SU-DHL-6 (cell line): ENCODE measurements around the gene SNRPD3.
"Not testable (repeated sequence)": the region's sequence is repeated elsewhere in the genome, so short reads cannot be mapped to it uniquely, and the experiment has no call there.

Experiments
- H2AFZ ChIP-seq: fragments of 200-600 bp; sonication (generic); 2 replicates; pipeline ENCODE4 v1.6.1; 2014; ENCODE audit warnings: low read depth, mild to moderate bottlenecking, moderate library complexity, mixed read lengths, antibody characterized with exemption, low read length; ENCODE audit not compliant: severe bottlenecking
- H3F3A ChIP-seq: fragments of 200-600 bp; shearing (Covaris generic); 2 replicates; pipeline ENCODE4 v1.6.0; 2016; ENCODE audit warnings: antibody characterized with exemption, mild to moderate bottlenecking; ENCODE audit not compliant: insufficient read depth
- H3K27ac ChIP-seq: fragments of 200-600 bp; sonication (generic); 2 replicates; pipeline ENCODE4 v1.5.1; 2016; ENCODE audit warnings: low read depth, mild to moderate bottlenecking, low read length, moderate library complexity, mixed read lengths
- H3K27me3 ChIP-seq: fragments of 200-600 bp; sonication (generic), shearing (Covaris generic); 2 replicates; pipeline ENCODE4 v1.6.0; 2014; ENCODE audit warnings: mild to moderate bottlenecking, low read length
- H3K36me3 ChIP-seq: fragments of 200-600 bp; sonication (generic); 2 replicates; pipeline ENCODE4 v1.6.1; 2014; ENCODE audit warnings: mild to moderate bottlenecking, low read length, mixed read lengths
- H3K4me2 ChIP-seq: fragments of 300-600, 200-600 bp; shearing (Covaris generic), sonication (generic); 2 replicates; pipeline ENCODE4 v1.6.0; 2014; ENCODE audit warnings: low read length, low read depth, mild to moderate bottlenecking; ENCODE audit not compliant: poor library complexity, severe bottlenecking
- H3K4me3 ChIP-seq: fragments of 200-600 bp; sonication (generic); 2 replicates; pipeline ENCODE4 v1.5.1; 2014; ENCODE audit warnings: antibody characterized with exemption, low read length, mild to moderate bottlenecking, mixed read lengths; ENCODE audit not compliant: insufficient read depth, poor library complexity, severe bottlenecking
- H3K79me2 ChIP-seq: fragments of 200-600 bp; sonication (generic); 2 replicates; pipeline ENCODE4 v1.6.1; 2014; ENCODE audit warnings: mild to moderate bottlenecking, low read length, moderate library complexity; ENCODE audit not compliant: insufficient read depth
- H3K9ac ChIP-seq: fragments of 200-600 bp; sonication (generic); 2 replicates; pipeline ENCODE4 v1.7.0; 2014; ENCODE audit warnings: mild to moderate bottlenecking, low read length
- H3K9me2 ChIP-seq: fragments of 200-600 bp; sonication (generic); replicated peaks from 2 replicates; pipeline ENCODE4 v1.6.1; 2014; ENCODE audit warnings: low read length; ENCODE audit not compliant: insufficient read depth
- H3K9me3 ChIP-seq: fragments of 200-600 bp; sonication (generic); 2 replicates; pipeline ENCODE4 v1.6.1; 2014; ENCODE audit warnings: low read length, mixed read lengths; ENCODE audit not compliant: insufficient read depth
- H4K20me1 ChIP-seq: fragments of 200-600 bp; sonication (generic); 2 replicates; pipeline ENCODE4 v1.6.1; 2014; ENCODE audit warnings: low read depth, mild to moderate bottlenecking, antibody characterized with exemption, low read length, moderate library complexity, mixed read lengths
- CTCF ChIP-seq: fragments of 200-600 bp; sonication (generic); IDR thresholded peaks from one replicate; pipeline ENCODE4 v1.5.1; 2017; ENCODE audit warnings: antibody characterized with exemption, mild to moderate bottlenecking, low read length, moderate library complexity; ENCODE audit not compliant: insufficient read depth, poor library complexity, severe bottlenecking
- EZH2phosphoT487 ChIP-seq: fragments of 200-600 bp; sonication (generic), shearing (Covaris generic); conservative IDR thresholded peaks from 2 replicates; pipeline ENCODE4 v1.6.1; 2018; ENCODE audit warnings: mild to moderate bottlenecking, antibody characterized with exemption, low read length, moderate library complexity, mixed read lengths

The SNRPD3 gene

GRCh38 chr22:24595863-24596262 lies 40.1 kb downstream of the SNRPD3 start:
- Histone ChIP-seq H4K20me1 (no peaks in the 10 kb centered on the region), H3K9me2 (no peaks in the 10 kb centered on the region), H2AFZ (no peak overlapping the region), H3K9me3 (no peaks in the 10 kb centered on the region), H3K27ac (no peak overlapping the region), H3K4me3 (no peak overlapping the region), H3F3A (no peaks in the 10 kb centered on the region), H3K79me2 (no peaks in the 10 kb centered on the region), H3K9ac (no peak overlapping the region), H3K36me3 (no peaks in the 10 kb centered on the region), H3K4me2 (no peak overlapping the region), H3K27me3 (no peaks in the 10 kb centered on the region)
- TF ChIP-seq EZH2phosphoT487 (no peak), CTCF (no peak)

- H4K20me1 ChIP-seq, H3K36me3 ChIP-seq, H3K9me3 ChIP-seq, H3K4me3 ChIP-seq, H3F3A ChIP-seq, H3K9me2 ChIP-seq, H3K4me2 ChIP-seq, H3K9ac ChIP-seq, H3K27ac ChIP-seq, H3K79me2 ChIP-seq, H3K27me3 ChIP-seq, H2AFZ ChIP-seq: not testable (repeated sequence)
These were observed 41.3 kb downstream of the SNRPD3 start for GRCh38 chr22:24597076-24597475.

- H3K4me2 ChIP-seq = no peak overlapping the region
- no peak overlapping the region for H2AFZ ChIP-seq
- H4K20me1 ChIP-seq = no peaks in the 10 kb centered on the region
- no peaks in the 10 kb centered on the region for H3F3A ChIP-seq
- H3K9ac ChIP-seq = no peak overlapping the region
- no peaks in the 10 kb centered on the region for H3K9me2 ChIP-seq
- H3K4me3 ChIP-seq = no peak overlapping the region
- no peaks in the 10 kb centered on the region for H3K36me3 ChIP-seq
- H3K79me2 ChIP-seq = no peaks in the 10 kb centered on the region
- TF ChIP-seq CTCF (no peak), EZH2phosphoT487 (no peak)
- H3K27ac ChIP-seq = no peak overlapping the region
- no peaks in the 10 kb centered on the region for H3K27me3 ChIP-seq
- H3K9me3 ChIP-seq = no peaks in the 10 kb centered on the region
These were observed 43.7 kb downstream of the SNRPD3 start for GRCh38 chr22:24599514-24599913.

- H3K9me3 ChIP-seq, H3K4me2 ChIP-seq, H4K20me1 ChIP-seq, H2AFZ ChIP-seq, H3K27me3 ChIP-seq, H3K9me2 ChIP-seq, H3K36me3 ChIP-seq, H3K9ac ChIP-seq, H3K79me2 ChIP-seq, H3K27ac ChIP-seq, H3K4me3 ChIP-seq, H3F3A ChIP-seq: not testable (repeated sequence)
These were observed 44.3 kb downstream of the SNRPD3 start for GRCh38 chr22:24599958-24600715.
